ENCODE results near the gene EMC1.
"Not testable (repeated sequence)": the region's sequence is repeated elsewhere in the genome, so short reads cannot be mapped to it uniquely, and the experiment has no call there.

The EMC1 gene

DNA sequence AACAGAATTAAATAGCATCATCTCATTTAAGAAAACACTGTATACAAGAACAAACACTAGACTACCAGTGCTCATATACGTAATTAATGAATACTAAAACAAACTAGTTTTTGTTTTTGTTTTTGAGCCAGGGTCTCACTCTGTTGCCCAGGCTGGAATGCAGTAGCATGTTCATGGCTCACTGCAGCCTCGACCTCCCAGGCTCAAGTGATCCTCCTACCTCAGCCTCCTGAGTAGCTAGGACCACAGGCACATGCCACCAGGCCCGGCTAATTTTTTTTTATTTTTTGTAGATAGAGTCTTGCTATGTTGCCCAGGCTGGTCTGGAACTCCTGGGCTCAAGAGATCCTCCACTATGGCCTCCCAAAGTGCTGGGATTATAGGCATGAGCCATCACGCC is 34.7 kb downstream of the EMC1 start:
- not testable (repeated sequence) for DNase-seq (ENCODE audit: low read depth in 2 of 2)

DNA sequence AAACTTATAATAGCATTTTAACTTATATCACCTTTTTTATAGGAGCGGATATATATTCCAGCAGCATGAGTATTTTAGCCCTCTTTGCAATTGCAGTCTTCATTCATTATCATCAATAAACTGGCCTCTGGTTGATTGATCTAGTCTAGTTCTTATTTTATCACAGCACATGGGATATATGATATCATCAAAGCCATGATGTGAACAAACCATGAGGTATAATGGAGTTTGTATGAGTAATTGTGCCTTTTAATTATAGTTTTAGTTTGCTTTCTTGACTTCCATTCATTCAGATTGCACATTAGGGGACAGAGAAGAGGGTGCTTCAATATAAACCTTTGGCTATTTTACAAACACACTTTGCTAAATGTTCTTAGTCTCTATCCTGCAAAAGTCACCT is 37.7 kb downstream of the EMC1 start:
- no peak for DNase-seq (ENCODE audit: low read depth in 2 of 2)

DNA sequence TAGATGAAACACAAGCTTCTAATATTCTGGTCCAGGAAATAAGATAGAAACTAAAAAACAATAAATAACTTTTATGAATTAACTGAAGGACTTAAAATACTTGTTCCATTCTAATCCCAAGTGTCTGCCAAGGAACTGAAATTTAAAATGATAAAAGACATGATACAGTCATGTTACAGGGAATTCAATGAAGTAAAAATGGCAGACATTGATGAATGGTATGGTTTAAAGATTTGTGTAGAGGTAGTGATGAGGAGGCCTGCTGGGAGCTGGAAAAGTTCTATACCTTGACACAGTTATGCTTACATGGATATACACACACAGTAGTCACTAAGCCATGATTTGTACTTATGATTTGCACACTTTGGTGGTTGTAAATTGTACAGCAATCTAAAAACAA is 39.2 kb downstream of the EMC1 start:
- no peak for DNase-seq (ENCODE audit: low read depth in 2 of 2)

DNA sequence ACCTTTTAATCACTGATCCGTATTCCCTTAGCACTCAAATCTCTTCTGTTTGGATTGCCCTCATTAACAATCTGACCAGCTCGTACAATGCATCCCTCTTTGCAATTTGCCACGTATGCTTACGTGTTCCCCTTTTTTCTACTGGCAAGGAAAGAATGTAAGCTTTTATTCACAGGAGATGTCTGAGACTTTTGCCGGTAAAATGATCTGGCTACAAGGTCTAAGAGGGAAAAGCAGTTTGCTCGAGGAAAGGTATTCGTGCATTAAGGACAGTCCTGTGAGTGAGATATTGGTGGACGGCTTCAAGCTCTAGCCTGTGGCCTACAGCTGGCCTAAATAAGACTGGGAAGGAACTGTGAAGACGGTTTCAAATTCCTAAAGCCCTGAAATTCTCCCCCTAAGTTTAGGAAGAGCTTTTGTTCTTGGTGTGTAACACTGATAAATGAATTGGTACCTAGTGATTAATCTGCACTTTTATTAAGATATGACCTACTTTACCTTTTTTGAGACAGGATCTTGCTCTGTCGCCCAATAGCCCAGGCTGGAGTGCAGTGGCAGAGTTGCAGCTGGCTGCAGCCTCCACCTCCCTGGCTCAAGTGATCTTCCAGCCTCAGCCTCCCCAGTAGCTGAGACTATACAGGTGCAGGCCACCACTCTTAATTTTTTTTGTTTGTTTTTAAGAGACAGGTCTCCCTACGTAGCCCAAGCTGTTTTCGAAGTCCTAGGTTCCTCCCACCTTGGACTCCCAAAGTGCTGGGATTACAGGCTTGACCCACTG is 40.4 kb downstream of the EMC1 start:
- no peak for DNase-seq (ENCODE audit: low read depth in 2 of 2)

DNA sequence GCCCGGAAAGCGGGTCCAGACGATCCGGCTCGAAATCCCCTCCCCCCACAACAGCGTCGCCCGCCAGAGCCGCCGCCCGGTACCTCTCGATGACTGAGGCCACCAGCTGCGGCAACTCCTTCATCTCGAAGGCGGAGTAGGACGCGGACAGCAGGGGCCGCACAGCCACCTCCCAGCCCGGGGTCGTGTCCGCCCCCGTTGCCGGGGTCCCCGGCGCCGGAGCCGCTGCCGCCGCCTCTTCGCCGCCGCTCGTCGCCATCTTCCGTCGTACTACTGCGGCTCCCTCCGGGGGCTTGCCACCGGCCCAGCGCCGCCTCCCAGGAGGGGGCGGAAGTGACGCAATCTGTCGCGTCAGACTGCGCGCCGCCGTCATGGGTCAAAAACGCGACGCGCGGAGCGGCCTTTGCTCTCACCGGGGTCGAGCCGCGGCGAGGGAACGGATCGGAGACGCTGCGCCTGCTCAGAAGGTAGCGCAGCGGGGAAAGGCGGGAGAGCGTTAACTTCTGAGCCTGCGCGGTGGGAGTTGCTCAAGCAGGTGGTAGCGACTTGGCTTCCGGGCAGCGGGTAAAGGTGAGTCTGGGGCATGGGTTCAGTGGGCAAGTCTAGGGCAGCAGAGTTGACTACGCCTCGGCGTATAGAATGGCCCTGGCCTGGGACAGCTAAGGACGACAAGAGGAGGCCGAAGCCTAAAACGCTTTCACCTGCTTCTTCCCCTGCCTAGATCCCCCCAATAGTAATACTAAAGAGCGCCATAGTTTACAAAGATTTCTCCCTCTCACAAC is 41.1 kb downstream of the EMC1 start, which contains the start of gene UBR4:
Gene UBR4 (minus strand): TSS at position 277 of the 782 bp plus-strand sequence. CDS start 18 bp downstream, at position 259.
- peak; percentile 91 to 95 for DNase-seq (ENCODE audit: low read depth in 2 of 2)

DNA sequence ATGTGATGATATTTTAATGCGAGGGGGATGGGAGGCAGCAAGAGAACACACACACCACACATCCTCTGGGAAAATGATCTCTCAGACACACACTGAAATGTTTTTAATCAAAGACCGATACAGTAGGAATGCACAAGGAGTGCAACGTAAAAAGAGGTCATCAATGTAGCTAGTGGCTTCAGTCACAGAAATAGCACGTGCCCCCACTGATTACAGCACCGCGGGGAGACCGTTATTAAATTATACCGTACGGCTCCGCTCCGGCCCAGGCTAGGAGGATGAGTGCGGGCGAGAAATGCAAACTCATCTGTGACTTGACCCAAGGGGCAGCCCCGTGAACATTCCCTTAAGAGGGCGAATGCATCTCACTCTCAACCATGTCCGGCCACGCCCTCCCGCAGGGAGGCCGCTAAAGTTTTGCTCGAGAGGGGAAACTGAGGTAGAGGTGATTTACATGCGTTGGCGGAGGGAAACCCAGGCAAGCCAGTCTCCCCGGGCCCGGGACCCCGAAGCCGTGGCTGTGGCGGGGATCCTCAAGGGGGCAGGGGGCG is 41.8 kb downstream of the EMC1 start:
- DNase-seq (ENCODE audit: low read depth in 2 of 2): peak; percentile 18 to 29

DNA sequence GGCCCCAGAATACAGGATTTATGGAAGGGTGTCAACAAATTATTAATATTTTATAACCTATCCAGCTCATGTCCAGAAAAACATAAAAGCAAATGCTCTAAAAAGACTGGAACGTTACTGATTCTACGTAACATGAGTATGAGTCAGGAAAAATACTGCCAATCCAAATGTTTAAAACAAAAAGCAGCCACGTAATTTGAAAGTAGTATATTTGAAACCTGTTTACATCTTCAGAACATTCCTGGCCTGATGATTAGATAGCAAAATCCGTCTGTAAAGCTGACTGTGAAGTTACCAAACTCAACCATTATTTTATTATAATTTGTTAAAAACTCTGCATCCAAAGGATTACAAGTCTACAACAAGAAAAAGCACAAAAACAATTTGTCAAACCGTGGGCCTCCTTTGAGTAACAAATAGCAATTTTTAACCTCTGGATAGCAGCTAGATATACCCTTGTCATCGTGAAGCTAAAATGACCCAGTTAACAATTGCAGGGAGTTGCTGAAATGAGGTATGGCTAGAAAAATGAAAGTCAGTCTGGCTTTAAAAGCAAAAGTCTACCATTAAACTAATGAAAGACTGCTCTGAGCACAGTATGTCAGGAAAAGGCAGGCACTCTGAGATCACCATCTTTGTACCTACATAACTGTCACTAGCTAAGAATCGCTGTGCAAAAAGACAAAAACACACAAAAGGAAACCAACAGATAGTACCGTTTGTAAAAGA is 42.5 kb downstream of the EMC1 start:
- DNase-seq (ENCODE audit: low read depth in 2 of 2): no peak

DNA sequence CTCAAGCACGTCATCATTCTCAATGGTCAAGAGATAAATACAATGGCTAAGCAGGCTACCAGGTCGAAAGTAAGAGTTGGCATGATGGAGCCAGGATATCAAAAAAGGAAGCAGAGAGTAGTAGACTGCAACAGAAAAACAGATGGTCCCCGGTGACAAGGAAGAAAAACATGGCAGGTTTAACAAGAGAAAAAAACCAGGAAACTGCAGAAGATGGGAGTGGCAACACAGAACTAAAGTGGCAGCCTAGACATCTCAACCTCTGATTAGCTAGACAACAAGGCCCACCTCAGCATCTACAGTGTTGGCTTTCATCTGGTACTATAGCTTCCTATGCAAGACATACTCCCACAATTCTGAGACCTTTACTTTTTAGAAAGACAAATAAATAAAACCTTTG is 44.4 kb downstream of the EMC1 start:
- no peak for DNase-seq (ENCODE audit: low read depth in 2 of 2)

DNA sequence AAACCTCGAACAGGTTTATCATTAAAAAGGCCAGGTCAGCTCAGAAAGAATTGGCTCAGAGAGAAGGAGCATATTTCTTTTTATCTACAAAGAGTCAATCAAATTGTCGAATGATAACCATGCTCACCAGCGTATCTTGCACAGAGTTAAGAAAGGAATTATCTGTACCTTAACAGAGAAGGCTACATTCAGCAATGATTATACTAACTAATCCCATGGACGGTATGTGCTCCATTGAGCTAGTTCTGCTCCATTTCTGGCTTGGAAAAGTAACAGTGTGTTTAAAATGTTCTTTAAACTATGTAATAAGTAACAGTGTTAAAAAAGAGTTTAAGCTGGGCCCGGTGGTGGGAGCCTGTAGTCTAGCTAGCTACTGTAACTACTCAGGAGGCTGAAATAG is 45.5 kb downstream of the EMC1 start:
- no peak for DNase-seq (ENCODE audit: low read depth in 2 of 2)

DNA sequence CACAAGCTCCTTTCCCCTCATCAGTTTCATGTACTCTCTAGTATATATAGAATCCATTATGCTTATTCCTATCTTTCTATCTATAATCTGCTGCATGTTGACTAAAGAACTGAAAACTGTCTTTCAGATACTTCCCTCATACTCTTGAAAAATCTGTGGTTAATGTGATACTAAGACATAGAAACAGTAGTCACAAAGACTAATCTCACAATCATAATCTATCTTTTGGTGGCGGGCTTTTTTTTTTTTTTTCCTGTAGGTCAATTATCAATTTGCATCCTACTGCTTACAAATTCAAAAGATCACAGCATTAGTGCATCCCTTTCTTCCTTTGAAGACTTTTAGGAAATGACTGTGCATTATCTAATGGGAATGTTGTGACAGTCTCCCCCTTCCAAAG is 45.9 kb downstream of the EMC1 start:
- DNase-seq (ENCODE audit: low read depth in 2 of 2): no peak

DNA sequence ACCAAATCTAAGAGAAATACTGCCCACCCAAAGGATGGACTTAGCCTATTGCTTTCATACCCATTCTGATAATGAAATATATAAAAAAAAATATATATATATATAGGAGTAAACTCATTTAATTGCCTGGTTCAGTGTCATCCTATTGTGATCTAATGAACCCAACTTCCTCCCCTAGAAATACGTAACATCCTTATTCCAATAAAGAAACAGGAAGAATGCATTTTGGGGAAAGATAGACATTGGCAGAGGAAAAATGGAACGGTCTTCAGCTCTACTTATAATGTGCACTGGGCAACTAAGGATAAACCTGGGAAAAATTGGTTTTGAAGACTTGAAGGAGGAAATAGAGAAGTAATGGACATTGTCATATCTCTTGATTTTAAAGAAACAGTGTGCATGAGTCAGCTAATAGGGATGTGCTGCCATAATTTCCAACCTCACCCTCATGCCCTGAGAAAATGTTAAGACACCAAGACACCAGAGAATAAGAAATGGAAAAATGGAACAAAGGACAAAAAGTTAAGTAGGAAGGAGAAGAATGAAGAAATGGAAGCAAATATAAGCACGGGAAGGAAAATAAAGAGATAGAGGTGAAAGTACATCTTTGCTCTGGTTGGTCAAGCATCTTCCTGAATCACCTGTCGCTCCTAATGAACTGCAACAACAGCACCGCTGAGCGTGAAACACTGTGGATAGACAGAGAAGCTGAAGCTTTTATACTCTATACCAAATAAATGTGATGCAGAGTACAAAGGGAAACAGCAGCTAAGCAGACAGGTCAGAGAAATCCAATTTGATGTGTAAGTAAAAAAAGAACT is 46.7 kb downstream of the EMC1 start:
- DNase-seq (ENCODE audit: low read depth in 2 of 2): no peak

DNA sequence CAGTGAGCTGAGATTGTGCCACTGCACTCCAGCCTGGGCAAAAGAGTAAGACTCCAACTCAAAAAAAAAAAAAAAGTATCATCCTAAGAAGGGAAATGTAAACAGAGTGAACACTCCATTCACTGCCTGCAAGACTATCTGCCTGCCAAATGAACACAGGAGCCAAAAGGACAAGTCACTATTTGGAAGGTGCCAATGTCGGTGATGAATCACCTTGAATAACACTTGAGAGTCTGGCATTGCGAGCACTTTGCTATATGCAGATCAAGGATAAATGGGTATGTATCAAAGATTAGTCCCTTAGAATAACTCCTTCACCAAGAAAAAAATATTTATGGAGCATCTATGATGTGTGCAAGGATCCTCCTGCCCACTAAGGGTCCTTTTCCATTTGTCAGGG is 47.9 kb downstream of the EMC1 start:
- no peak for DNase-seq (ENCODE audit: low read depth in 2 of 2)

DNA sequence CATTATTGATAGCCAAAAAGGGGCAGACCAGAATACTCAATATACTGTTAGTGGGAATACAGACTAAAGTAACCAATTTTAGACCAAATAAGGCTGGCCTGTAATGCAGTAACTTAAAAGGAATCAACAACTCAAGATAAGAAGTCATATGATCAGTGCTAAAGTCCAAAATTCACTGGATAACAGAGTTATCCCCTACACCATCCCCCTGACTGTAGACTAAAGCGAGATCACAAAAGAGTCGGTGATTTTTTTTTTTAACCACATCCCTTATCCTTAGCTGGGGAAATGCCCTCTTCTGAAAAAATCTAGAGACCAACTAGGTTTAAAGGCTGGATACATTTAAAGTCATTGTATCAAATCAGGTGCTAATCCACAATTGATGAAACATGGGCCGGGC is 48.9 kb downstream of the EMC1 start:
- no peak for DNase-seq (ENCODE audit: low read depth in 2 of 2)

DNA sequence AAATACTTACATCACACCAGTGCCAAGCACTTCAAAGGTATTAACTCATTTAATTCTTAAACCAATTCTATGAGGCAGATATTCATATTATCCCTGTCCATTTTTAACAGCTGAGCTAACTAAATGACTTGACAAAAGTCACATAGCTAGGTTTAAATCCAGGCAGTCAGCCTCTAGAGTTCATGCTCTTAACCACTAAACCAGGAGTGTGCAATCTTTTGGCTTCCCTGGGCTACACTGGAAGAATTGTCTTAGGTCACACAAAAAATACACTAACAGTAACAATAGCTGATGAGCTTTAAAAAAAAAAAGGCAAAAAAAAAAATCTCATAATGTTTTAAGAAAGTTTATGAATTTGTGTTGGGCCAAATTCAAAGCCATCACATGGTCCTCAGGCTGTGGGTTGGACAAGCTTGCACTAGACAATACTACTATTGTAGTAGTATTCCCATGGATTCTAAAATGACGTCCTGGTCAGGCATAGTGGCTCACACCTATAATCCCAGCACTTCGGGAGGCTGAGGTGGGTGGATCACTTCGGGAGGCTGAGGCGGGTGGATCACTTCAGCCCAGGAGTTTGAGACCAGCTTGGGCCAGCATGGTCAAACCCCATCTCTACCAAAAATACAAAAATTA is 51.2 kb downstream of the EMC1 start:
- no peak for DNase-seq (ENCODE audit: low read depth in 2 of 2)

DNA sequence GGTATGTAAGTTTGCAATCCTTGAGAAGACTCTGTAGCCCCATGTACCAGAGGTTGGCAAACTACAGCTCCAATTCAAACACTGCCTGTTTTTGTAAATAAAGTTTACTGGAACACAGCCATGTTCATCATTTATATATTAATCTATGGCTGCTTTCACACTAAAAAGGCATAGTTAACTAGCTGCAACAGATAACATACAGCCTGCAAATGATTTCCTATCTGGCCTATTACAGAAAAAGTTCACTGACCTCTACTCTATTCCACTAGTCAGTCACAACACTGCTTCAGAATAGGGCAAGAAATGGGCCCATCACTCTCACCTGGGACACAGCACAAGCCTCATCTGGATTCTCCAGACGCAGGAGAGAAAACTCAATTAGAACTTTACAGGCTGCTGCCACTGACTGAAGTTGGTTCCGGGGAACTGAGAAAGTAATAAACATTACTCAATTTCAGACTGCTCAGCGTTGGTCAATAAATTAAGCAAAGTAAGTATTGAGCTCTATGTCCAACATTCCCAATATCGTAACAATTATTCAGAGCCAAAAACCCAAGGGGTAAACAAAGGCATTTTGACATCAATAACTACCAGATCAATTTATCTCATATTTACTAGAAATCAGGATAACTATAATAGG is 51.9 kb downstream of the EMC1 start:
- no peak for DNase-seq (ENCODE audit: low read depth in 2 of 2)

DNA sequence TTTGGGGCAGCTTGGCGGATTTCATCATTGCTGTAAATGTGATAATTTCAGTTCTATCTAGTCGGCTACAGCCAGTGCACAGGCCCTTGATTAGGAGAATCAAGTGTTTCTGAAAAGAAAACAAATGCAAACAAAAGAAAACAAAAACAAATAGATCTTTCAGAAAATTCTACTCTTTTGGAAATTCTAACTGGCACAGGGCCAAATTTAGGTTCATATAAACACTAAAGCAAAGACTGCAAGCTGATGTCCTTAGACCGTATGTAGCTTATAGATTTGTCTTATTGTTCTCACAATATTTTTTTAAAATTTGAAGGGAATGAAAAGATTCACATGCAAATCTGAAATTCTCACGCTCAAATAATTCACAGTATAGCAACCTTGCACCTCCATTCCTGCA is 52.5 kb downstream of the EMC1 start:
- no peak for DNase-seq (ENCODE audit: low read depth in 2 of 2)

DNA sequence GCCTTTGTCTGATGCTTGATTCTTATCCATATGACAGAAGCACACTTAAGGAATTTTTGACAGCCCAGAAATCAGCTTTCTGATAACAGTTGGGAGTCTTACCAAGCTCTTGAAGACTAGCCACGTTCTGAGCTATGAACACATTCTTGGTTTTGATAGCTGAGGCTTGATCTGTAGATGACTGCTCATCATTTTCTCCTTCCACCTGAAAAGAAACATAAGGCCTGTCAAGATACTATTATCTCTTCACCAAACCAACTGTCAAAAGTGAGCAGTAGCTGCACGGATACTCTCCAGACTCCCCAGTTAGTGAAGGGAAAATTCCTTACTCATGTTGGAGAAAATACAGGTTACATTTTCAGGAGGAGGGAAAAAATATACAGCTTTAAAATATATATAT is 53.5 kb downstream of the EMC1 start:
- DNase-seq (ENCODE audit: low read depth in 2 of 2): no peak

DNA sequence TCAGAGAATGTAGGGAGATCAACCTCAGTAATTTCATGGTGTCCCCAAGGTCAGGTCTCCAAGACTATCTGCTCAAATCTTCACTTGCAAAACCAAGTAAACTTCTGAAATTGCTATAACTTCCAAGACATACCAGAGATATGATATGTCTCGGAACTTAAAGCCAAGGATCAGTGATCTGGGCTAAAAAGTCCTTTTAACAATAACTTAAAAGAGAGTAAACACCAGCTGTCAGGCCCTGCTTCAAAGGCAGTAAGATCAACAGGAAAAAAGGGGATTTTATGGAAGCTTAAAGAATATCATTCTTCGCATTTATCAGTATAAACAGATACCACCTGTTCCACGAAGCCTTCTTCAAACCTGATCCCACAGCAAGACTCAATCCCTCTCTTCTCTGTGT is 55.0 kb downstream of the EMC1 start:
- DNase-seq (ENCODE audit: low read depth in 2 of 2): no peak

DNA sequence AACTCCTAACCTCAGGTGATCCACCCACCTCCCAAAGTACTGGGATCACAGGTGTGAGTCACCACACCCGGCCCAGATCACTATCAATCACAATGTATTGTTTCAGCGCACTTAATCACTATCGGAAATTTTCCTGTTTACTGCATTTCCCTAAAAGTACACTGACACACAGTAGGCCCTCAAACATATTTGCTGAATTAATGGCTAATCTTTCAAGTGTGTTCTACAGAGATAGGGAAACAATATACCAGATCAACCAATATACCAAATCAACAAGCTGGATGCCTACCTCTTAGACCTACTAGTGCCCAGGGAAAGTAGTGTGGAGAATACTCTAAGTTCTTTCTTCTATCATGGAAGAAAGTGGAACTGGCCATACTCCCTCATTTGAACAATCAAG is 58.3 kb downstream of the EMC1 start:
- DNase-seq (ENCODE audit: low read depth in 2 of 2): no peak

DNA sequence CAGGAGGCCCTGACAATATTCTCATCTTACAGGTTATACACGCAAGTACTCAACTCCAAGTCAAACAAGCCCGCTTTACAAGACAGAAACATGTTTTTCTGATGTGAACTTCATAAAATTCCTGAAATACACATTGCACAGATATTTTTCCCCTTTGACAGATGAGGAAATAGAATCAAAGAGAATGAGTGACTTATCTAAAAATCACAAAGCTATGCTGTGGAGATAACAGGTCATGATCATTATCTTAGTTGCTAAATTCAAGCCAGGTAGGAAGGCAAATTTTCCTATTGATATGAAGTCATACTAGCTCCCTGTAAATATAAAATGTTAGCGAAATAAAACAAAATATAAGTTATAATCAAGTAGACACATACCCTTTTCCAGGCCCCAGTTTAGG is 59.5 kb downstream of the EMC1 start:
- DNase-seq (ENCODE audit: low read depth in 2 of 2): no peak
